HG03280 (cell line): ENCODE measurements around the gene OR6C65.

Experiments
- ATAC-seq: cut with Tn5 transposase; IDR thresholded peaks from one replicate; pipeline ENCODE4 v1.9.1; 2021; ENCODE audit warnings: mild to moderate bottlenecking, moderate library complexity; ENCODE audit not compliant: unreplicated experiment

Gene OR6C65

DNA sequence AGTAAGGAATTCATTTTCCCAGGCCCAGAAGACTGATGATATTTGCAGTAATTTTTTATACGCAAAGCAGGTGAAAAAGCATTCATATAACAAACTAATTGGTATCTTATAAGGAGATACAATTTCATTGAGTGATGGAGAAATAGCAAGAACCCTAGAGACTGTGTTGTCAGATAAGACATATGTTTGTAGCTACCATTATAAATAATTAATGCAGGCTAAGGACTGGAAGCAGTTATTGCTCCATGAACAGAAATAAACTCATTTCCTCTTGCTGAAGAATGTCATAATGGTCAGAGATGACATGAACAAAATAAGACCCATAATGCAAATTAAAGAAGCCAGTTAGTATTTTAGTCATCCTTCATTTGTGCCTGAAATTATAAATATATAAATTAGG, 45.0 kb downstream of the OR6C65 start:
- no peak for ATAC-seq

DNA sequence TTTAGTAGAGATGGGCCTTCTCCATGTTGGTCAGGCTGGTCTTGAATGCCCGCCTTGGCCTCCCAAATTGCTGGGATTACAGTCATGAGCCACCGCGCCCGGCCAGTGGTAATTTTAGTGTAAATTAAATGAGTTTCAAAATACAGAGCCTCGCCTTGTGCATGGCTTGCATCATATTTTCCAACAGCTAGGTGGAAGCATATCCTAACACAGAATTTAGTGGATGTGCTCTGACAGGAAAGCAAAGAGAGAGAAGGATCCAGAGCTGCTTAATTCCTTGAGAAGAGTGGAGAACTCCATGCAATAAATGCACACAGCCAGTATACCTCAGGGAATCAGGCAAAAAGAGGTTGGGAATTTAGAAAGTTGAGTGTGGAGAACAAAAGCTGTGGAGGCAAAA, 46.0 kb downstream of the OR6C65 start:
- ATAC-seq: no peak

DNA sequence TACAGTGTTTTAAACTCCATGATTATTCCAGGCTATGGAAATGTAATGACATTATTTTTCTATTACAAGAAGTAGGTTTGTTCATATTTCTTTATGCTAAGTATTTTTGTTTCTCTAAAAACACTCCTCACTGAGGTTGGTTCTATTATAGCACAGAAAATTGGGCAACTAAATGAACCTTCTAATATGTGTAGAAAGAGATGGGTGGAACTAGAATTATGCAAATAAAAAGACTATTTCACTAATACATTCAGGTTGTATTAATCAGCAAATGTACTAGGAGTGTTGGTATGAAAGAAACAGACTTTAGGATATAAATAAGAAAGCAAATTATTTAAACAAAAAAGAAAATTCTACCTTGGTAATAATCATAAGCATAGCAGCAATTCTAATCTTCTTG, 48.5 kb downstream of the OR6C65 start:
- no peak for ATAC-seq
